GM15510 (cell line): Measurements from ENCODE around the gene CACHD1.

Experiments
- POLR2A ChIP-seq: IDR thresholded peaks from 3 replicates; pipeline ENCODE4 v1.6.1; 2011; ENCODE audit warnings: borderline replicate concordance; ENCODE audit not compliant: insufficient read length; ENCODE audit errors: extremely low read depth

CACHD1 gene

GRCh38 chr1:64537942-64538341, 68.0 kb downstream of the CACHD1 start:
- TF ChIP-seq POLR2A, result no peak

GRCh38 chr1:64538389-64538788, 68.5 kb downstream of the CACHD1 start:
- no peak for TF ChIP-seq POLR2A

- no peak for TF ChIP-seq POLR2A
These were observed 69.4 kb downstream of the CACHD1 start for GRCh38 chr1:64539289-64539688.

GRCh38 chr1:64539781-64540218, 69.9 kb downstream of the CACHD1 start:
- TF ChIP-seq POLR2A, result no peak

- TF ChIP-seq POLR2A, result no peak
These were observed 70.4 kb downstream of the CACHD1 start for GRCh38 chr1:64540265-64540791.

- TF ChIP-seq POLR2A, result no peak
These were observed 72.2 kb downstream of the CACHD1 start for GRCh38 chr1:64542118-64542517.

GRCh38 chr1:64543831-64544230, 73.9 kb downstream of the CACHD1 start:
- no peak for TF ChIP-seq POLR2A

- TF ChIP-seq POLR2A, result no peak
These were observed 75.4 kb downstream of the CACHD1 start for GRCh38 chr1:64545118-64545843.

GRCh38 chr1:64546013-64546412, 76.1 kb downstream of the CACHD1 start:
- no peak for TF ChIP-seq POLR2A

- TF ChIP-seq POLR2A, result no peak
These were observed 79.7 kb downstream of the CACHD1 start for GRCh38 chr1:64549464-64550239.

GRCh38 chr1:64550510-64550909, 80.6 kb downstream of the CACHD1 start:
- TF ChIP-seq POLR2A, result no peak

GRCh38 chr1:64550946-64551605, 81.1 kb downstream of the CACHD1 start:
- no peak for TF ChIP-seq POLR2A

GRCh38 chr1:64553285-64553684, 83.4 kb downstream of the CACHD1 start:
- TF ChIP-seq POLR2A, result no peak

GRCh38 chr1:64555947-64556346, 86.0 kb downstream of the CACHD1 start:
- TF ChIP-seq POLR2A, result no peak

- TF ChIP-seq POLR2A, result no peak
These were observed 92.1 kb downstream of the CACHD1 start for GRCh38 chr1:64561993-64562392.
